Endothelial cell of umbilical vein (primary cell): Measurements from ENCODE around the gene TPM4. TPM values are rescaled to one million over a fixed set of nuclear protein-coding genes. Genes with fewer than 3 reads are reported as not detected.

Experiments
- BruUV-seq: library from RNA; stranded (reverse); fragments of 400-500 nt; replicated peaks from 2 replicates; lab custom pipeline; 2021; lab: Mats Ljungman, UMichigan
- CTCF ChIA-PET: fragments of 300-600, 350-600 bp; sonication (Branson Sonifier 250); formaldehyde crosslinking; loops from one replicate; lab custom pipeline; 2021; ENCODE audit warnings: antibody characterized with exemption, inconsistent platforms; lab: Charles Lee
- POLR2A ChIA-PET: fragments of 300-600, 350-600 bp; sonication (Branson Sonifier 250); formaldehyde crosslinking; loops from one replicate; lab custom pipeline; 2021; ENCODE audit warnings: antibody characterized with exemption, inconsistent platforms; lab: Charles Lee
- DNase-seq: peaks from one replicate; pipeline ENCODE4 v3.0.0-alpha.2; 2011; ENCODE audit warnings: low read depth, low spot score
- FAIRE-seq: peaks from 2 replicates; lab custom pipeline; 2011; peaks lifted over from hg19 to GRCh38; lab: Jason Lieb, UNC
- H2AFZ ChIP-seq: 2 replicates; pipeline ENCODE4 v1.6.0; 2012; ENCODE audit warnings: low read depth, low read length, control low read depth, inconsistent platforms
- H3K27ac ChIP-seq: 2 replicates; pipeline ENCODE4 v1.5.1; 2011; ENCODE audit warnings: low read depth, mild to moderate bottlenecking, control low read depth, low read length, moderate library complexity; ENCODE audit not compliant: insufficient read depth
- H3K27me3 ChIP-seq, 2 experiments: 2 replicates each; pipeline versions ENCODE4 v1.6.0 to v1.6.1; 2011; ENCODE audit warnings: low read length in 2 of 2, mixed read lengths in 1 of 2; ENCODE audit not compliant: control insufficient read depth in 2 of 2, insufficient read depth in 2 of 2
- H3K36me3 ChIP-seq, 2 experiments: 2 replicates in 1 of 2; 3 replicates in 1 of 2; pipeline ENCODE4 v1.5.1; 2011; ENCODE audit warnings: low read length in 2 of 2, mild to moderate bottlenecking in 1 of 2, moderate library complexity in 1 of 2; ENCODE audit not compliant: control insufficient read depth in 2 of 2, insufficient read depth in 2 of 2; ENCODE audit errors: extremely low read depth in 1 of 2
- H3K4me1 ChIP-seq: 3 replicates; pipeline ENCODE4 v1.5.1; 2011; ENCODE audit warnings: mild to moderate bottlenecking, low read length; ENCODE audit not compliant: control insufficient read depth, insufficient read depth; ENCODE audit errors: extremely low read depth
- H3K4me2 ChIP-seq: 2 replicates; pipeline ENCODE4 v1.6.1; 2011; ENCODE audit warnings: low read length, control low read depth, mixed read lengths; ENCODE audit not compliant: insufficient read depth
- H3K4me3 ChIP-seq, 3 experiments: fragments of 200-600 bp in 1 of 3; sonication (generic), shearing (Covaris generic) in 1 of 3; replicated peaks in 1 of 3; 2 replicates each; pipeline ENCODE4 v1.5.1; 2011 to 2016; ENCODE audit warnings: control low read depth in 3 of 3, low read length in 3 of 3, mild to moderate bottlenecking in 2 of 3, inconsistent platforms in 1 of 3, low read depth in 1 of 3, moderate library complexity in 1 of 3; ENCODE audit not compliant: insufficient read depth in 1 of 3
- H3K79me2 ChIP-seq: 2 replicates; pipeline ENCODE4 v1.6.0; 2012; ENCODE audit warnings: low read length, inconsistent platforms; ENCODE audit not compliant: control insufficient read depth, insufficient read depth
- H3K9ac ChIP-seq: replicated peaks from 2 replicates; pipeline ENCODE3; 2011; ENCODE audit warnings: low read length, control low read depth; ENCODE audit not compliant: insufficient read depth; ENCODE audit errors: extremely low read depth
- H3K9me1 ChIP-seq: replicated peaks from 3 replicates; pipeline ENCODE4 v1.6.0; 2011; ENCODE audit warnings: mild to moderate bottlenecking, low read length; ENCODE audit not compliant: control insufficient read depth, insufficient read depth; ENCODE audit errors: extremely low read depth
- H3K9me3 ChIP-seq: replicated peaks from 2 replicates; pipeline ENCODE4 v1.5.1; 2012; ENCODE audit warnings: low read length, inconsistent platforms; ENCODE audit not compliant: control insufficient read depth, insufficient read depth
- H4K20me1 ChIP-seq: replicated peaks from 2 replicates; pipeline ENCODE3; 2011; ENCODE audit warnings: mild to moderate bottlenecking, low read length; ENCODE audit not compliant: control insufficient read depth, insufficient read depth; ENCODE audit errors: extremely low read depth
- EZH2 ChIP-seq: IDR thresholded peaks from 2 replicates; pipeline ENCODE4 v1.6.1; 2012; ENCODE audit warnings: borderline replicate concordance, low read depth, mild to moderate bottlenecking, moderate library complexity, low read length, inconsistent platforms; ENCODE audit not compliant: severe bottlenecking
- FOS ChIP-seq: IDR thresholded peaks from 2 replicates; pipeline ENCODE4 v1.6.1; 2011; ENCODE audit warnings: mild to moderate bottlenecking, low read length, moderate library complexity, borderline replicate concordance; ENCODE audit not compliant: insufficient read depth
- GATA2 ChIP-seq: IDR thresholded peaks from 2 replicates; pipeline ENCODE4 v1.7.0; 2011; ENCODE audit warnings: low read depth, mild to moderate bottlenecking, moderate library complexity, mixed read lengths, low read length; ENCODE audit not compliant: insufficient read length, insufficient read depth
- JUN ChIP-seq: IDR thresholded peaks from 2 replicates; pipeline ENCODE4 v1.6.1; 2011; ENCODE audit warnings: borderline replicate concordance, low read depth; ENCODE audit not compliant: insufficient read length, insufficient read depth
- MYC ChIP-seq: IDR thresholded peaks from one replicate; pipeline ENCODE4 v1.6.1; 2011; ENCODE audit warnings: mild to moderate bottlenecking, low read depth, low read length
- POLR2A ChIP-seq: IDR thresholded peaks from 2 replicates; pipeline ENCODE4 v1.6.1; 2012; ENCODE audit warnings: low read depth, mild to moderate bottlenecking, control low read depth, low read length
- POLR2AphosphoS5 ChIP-seq: IDR thresholded peaks from 2 replicates; pipeline ENCODE4 v1.6.1; 2012; ENCODE audit warnings: low read depth, mild to moderate bottlenecking, control low read depth, low read length, moderate library complexity; ENCODE audit not compliant: insufficient read depth
- dilution Hi-C: fragments of 300-500 bp; cut with MboI; formaldehyde crosslinking; loops from one replicate; pipeline ENCODE4 v1.15.0; 2019; ENCODE audit warnings: low sequenced_read_pairs; ENCODE audit not compliant: extremely low pct_ligation_motif_present
- intact Hi-C: fragments of 100-400 bp; cut with micrococcal nuclease; formaldehyde crosslinking; loops from one replicate; pipeline ENCODE4 v1.10.0; 2022
- polyA plus RNA-seq, 4 experiments: library from polyadenylated mRNA; depleted of rRNA in 3 of 4; stranded (reverse) in 3 of 4; unstranded in 1 of 4; fragments of >200 nt; gene quantifications; 2 replicates each; pipeline versions ENCODE4 v1.2.1 to v1.2.3, GENCODE V29; 2011 to 2012; ENCODE audit warnings: missing spikeins in 1 of 4
- total RNA-seq: library from RNA; stranded (reverse); gene quantifications from 2 replicates; pipeline ENCODE4 v1.2.3, GENCODE V29; 2021
- TF ChIP-seq, protein P1 (sequence below), 2 donors: IDR thresholded peaks; 1 replicate in 1 of 2; 2 replicates in 1 of 2; pipeline ENCODE4 v1.5.1; 2011; ENCODE audit warnings: low read length in 2 of 2, mild to moderate bottlenecking in 2 of 2, moderate library complexity in 2 of 2, control low read depth in 1 of 2, inconsistent platforms in 1 of 2, low read depth in 1 of 2; ENCODE audit not compliant: insufficient read depth in 1 of 2; ENCODE audit errors: extremely low read depth in 1 of 2
- TF ChIP-seq, protein P2 (sequence below): IDR thresholded peaks from 2 replicates; pipeline ENCODE4 v1.6.1; 2011; ENCODE audit not compliant: insufficient read depth, insufficient read length

The TPM4 gene
- total and polyA plus RNA-seq, 2 donors (not counting 3 experiments of a cell fraction or from before 2014, with no cell fraction given) = 430 to 924 TPM

DNA sequence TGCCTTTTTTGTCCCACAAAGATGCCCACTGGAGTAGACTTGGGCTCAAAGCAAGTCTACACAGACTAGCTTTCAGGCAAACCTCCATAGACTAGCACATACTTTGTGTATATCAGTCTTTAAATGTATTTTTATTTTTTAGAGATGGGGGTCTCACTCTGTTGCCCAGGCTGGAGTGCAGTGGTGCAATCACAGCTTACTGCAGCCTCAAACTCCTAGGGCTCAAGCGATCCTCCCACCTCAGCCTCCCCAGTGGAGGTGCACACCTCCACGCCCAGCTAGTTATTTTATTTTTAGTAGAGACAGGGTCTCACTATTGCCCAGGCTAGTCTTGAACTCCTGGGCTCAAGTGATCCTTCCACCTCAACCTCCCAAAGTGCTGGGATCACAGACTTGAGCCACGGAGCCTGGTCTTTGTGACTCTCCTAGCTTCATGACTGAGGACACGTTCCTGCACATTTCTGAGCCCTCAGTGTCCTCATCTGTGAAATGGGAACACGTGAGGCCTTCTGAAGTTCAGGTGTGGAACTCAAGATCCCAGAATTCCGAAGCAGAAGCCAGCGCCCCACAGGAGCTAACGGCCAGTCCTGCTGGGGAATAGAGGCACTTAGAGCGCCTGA, 5.1 kb upstream of the TPM4 start:
- H3K36me3 ChIP-seq = no peaks in the 10 kb centered on the region
- H3K4me1 ChIP-seq = peaks cover 54% of the 10 kb centered on the region
- H3K27me3 ChIP-seq = no peaks in the 10 kb centered on the region
- TF ChIP-seq EZH2 (no peak), POLR2A (no peak), JUN (no peak), POLR2AphosphoS5 (no peak), MYC (no peak), GATA2 (no peak), FOS (no peak)
- TF ChIP-seq, protein P1, sequence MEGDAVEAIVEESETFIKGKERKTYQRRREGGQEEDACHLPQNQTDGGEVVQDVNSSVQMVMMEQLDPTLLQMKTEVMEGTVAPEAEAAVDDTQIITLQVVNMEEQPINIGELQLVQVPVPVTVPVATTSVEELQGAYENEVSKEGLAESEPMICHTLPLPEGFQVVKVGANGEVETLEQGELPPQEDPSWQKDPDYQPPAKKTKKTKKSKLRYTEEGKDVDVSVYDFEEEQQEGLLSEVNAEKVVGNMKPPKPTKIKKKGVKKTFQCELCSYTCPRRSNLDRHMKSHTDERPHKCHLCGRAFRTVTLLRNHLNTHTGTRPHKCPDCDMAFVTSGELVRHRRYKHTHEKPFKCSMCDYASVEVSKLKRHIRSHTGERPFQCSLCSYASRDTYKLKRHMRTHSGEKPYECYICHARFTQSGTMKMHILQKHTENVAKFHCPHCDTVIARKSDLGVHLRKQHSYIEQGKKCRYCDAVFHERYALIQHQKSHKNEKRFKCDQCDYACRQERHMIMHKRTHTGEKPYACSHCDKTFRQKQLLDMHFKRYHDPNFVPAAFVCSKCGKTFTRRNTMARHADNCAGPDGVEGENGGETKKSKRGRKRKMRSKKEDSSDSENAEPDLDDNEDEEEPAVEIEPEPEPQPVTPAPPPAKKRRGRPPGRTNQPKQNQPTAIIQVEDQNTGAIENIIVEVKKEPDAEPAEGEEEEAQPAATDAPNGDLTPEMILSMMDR (IDR thresholded peaks at IDR 0.05; ENCODE audit: extremely low read depth in 1 of 2, insufficient read depth in 1 of 2, low read depth in 1 of 2, low read length in 2 of 2) = no peak
- TF ChIP-seq, protein P2, sequence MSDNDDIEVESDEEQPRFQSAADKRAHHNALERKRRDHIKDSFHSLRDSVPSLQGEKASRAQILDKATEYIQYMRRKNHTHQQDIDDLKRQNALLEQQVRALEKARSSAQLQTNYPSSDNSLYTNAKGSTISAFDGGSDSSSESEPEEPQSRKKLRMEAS = no peak
- POLR2A ChIA-PET = interaction anchor here (0.8 kb wide), 1 partner anchor 10 kb away, joined by 4 read pairs; no protein-coding TSS in a partner anchor
- intact Hi-C loops = loop anchor here (2.0 to 10.0 kb wide), 2 partner anchors 114 to 254 kb away; partner anchors contain the start of genes FAM32A and KLF2
- H3K9me1 ChIP-seq = no peaks in the 10 kb centered on the region
- no peaks in the 10 kb centered on the region for H4K20me1 ChIP-seq
- TSS peak; percentile 2 for BruUV-seq
- H3K9ac ChIP-seq = peak overlapping the region; percentile 7
- no peak overlapping the region for H2AFZ ChIP-seq
- H3K27ac ChIP-seq = peak overlapping the region; percentile 86
- FAIRE-seq (no peak), DNase-seq (no peak)
- no peak overlapping the region for H3K4me3 ChIP-seq
- peak overlapping the region; percentile 3 for H3K4me2 ChIP-seq
- H3K9me3 ChIP-seq = no peaks in the 10 kb centered on the region
- H3K79me2 ChIP-seq = peaks cover 31% of the 10 kb centered on the region
- CTCF ChIA-PET = interaction anchor here (0.9 to 3.2 kb wide), 7 partner anchors 8 to 114 kb away, joined by 3 to 24 read pairs (median 4); partner anchors contain the start of gene FAM32A
- dilution Hi-C loops = no loop called here
